Measurements from ENCODE around the gene THY1.
A peak's percentile ranks its signal among the peaks of the same experiment; 100 is the strongest.
"Not testable (repeated sequence)": the region's sequence is repeated elsewhere in the genome, so short reads cannot be mapped to it uniquely, and the experiment has no call there.

THY1 gene

DNA sequence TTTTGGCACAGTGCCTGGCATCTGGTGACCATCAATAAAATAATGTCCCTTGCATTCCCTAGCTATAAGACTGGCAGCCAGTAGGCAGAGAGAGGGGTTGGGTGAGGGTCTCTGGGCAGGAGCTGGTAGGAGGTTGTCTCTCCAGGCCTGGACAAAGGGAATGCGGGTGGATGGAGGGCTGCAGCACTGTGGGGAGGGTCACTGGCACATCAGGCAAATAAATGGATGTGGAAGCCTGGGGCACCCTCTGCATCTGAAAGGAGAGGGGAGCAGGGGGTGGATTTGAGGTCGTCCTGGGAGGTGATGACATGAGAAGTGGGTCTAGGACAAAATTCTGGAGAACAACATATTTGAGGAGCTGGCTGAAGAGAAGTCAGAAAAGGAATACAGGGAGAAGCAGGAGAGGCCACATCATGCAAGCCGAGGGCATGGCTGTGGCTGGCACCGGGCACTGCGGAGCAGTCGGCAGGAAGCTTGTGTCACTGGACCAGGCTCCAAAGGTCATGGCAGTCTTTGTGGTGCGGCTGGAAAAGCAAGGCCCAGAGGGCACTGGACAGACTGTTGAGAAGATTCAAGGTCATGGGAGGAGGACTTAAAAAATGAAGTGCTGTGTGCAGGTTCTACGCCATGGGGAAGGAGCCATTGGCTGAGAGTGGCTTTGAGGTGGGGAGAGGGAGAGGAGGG lies 36.5 kb upstream of the THY1 start:
- H3K9me2 ChIP-seq (replicated peaks; ENCODE audit: control insufficient read depth, low read length) = no peaks in the 10 kb centered on the region
- H3K4me3 ChIP-seq (ENCODE audit: low read length) = peak overlapping the region; percentile 58
- H3K27me3 ChIP-seq (ENCODE audit: control insufficient read depth, low read length) = no peaks in the 10 kb centered on the region
- H3K4me2 ChIP-seq (ENCODE audit: low read length) = peak overlapping the region; percentile 86
- no peaks in the 10 kb centered on the region for H4K20me1 ChIP-seq (ENCODE audit: control insufficient read depth, insufficient read depth, low read depth, low read length)
- H3K4me1 ChIP-seq (ENCODE audit: control insufficient read depth, low read length) = peaks cover 63% of the 10 kb centered on the region
- TF ChIP-seq, protein P1, sequence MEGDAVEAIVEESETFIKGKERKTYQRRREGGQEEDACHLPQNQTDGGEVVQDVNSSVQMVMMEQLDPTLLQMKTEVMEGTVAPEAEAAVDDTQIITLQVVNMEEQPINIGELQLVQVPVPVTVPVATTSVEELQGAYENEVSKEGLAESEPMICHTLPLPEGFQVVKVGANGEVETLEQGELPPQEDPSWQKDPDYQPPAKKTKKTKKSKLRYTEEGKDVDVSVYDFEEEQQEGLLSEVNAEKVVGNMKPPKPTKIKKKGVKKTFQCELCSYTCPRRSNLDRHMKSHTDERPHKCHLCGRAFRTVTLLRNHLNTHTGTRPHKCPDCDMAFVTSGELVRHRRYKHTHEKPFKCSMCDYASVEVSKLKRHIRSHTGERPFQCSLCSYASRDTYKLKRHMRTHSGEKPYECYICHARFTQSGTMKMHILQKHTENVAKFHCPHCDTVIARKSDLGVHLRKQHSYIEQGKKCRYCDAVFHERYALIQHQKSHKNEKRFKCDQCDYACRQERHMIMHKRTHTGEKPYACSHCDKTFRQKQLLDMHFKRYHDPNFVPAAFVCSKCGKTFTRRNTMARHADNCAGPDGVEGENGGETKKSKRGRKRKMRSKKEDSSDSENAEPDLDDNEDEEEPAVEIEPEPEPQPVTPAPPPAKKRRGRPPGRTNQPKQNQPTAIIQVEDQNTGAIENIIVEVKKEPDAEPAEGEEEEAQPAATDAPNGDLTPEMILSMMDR (IDR thresholded peaks at IDR 0.05; ENCODE audit: low read depth, low read length, poor library complexity, severe bottlenecking) = no peak
- no peak for TF ChIP-seq EZH2phosphoT487 (IDR thresholded peaks at IDR 0.05; ENCODE audit: borderline replicate concordance, low read length)
- H3K27ac ChIP-seq (ENCODE audit: low read depth, low read length) = peak overlapping the region; percentile 80
- 0 out of 2 replicates have a peak, but pooled peaks cover 5% of the 10 kb centered on the region for H3F3A ChIP-seq (ENCODE audit: control insufficient read depth, insufficient read depth)
- no peaks in the 10 kb centered on the region for H3K36me3 ChIP-seq (ENCODE audit: control insufficient read depth, low read length)
- H3K9me3 ChIP-seq (ENCODE audit: control insufficient read depth, insufficient read depth, low read length) = peaks cover under 1% of the 10 kb centered on the region; the same call in 1 of the 2 replicates
- H3K79me2 ChIP-seq (ENCODE audit: control insufficient read depth, low read length) = no peaks in the 10 kb centered on the region

DNA sequence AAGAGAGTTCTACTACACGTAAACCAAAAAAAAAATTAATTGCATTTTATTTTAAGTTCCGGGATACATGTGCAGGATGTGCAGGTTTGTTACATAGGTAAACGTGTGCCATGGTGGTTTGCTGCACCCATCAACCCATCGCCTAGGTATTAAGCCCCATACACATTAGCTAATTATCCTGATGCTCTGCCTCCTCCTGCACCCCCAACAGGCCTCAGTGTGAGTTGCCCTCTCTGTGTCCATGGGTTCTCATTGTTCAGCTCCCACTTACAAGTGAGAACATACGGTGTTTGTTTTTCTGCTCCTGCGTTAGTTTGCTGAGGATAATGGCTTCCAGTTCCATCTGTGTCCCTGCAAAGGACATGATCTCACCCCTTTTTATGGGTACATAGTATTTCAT lies 32.7 kb upstream of the THY1 start:
- not testable (repeated sequence) for H3K27ac ChIP-seq (ENCODE audit: low read depth, low read length); H3K36me3 ChIP-seq (ENCODE audit: control insufficient read depth, low read length); H3K9me3 ChIP-seq (ENCODE audit: control insufficient read depth, insufficient read depth, low read length); H3K4me2 ChIP-seq (ENCODE audit: low read length); H4K20me1 ChIP-seq (ENCODE audit: control insufficient read depth, insufficient read depth, low read depth, low read length); H3K9me2 ChIP-seq (replicated peaks; ENCODE audit: control insufficient read depth, low read length); H3K4me3 ChIP-seq (ENCODE audit: low read length); H3K27me3 ChIP-seq (ENCODE audit: control insufficient read depth, low read length); H3K79me2 ChIP-seq (ENCODE audit: control insufficient read depth, low read length); H3F3A ChIP-seq (ENCODE audit: control insufficient read depth, insufficient read depth)
- peaks cover 60% of the 10 kb centered on the region for H3K4me1 ChIP-seq (ENCODE audit: control insufficient read depth, low read length)

DNA sequence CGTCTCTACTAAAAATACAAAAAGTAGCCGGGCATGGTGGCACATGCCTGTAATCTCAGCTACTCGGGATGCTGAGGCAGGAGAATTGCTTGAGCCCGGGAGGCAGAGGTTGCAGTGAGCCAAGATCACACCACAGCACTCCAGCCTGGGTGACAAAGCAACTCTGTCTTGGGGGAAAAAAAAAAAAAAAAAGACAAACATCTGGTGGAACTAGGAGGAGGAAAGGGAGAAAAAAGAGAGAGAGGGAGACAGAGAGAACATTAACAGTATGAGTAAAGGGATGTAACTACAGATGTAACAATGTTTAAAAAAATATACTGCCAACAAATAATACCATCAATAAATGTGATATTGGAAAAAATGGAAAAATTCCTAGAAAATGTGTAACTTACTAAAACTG lies 32.3 kb upstream of the THY1 start:
- not testable (repeated sequence) for H3K79me2 ChIP-seq (ENCODE audit: control insufficient read depth, low read length); H3F3A ChIP-seq (ENCODE audit: control insufficient read depth, insufficient read depth); H4K20me1 ChIP-seq (ENCODE audit: control insufficient read depth, insufficient read depth, low read depth, low read length); H3K4me2 ChIP-seq (ENCODE audit: low read length); H3K27ac ChIP-seq (ENCODE audit: low read depth, low read length); H3K4me3 ChIP-seq (ENCODE audit: low read length); H3K36me3 ChIP-seq (ENCODE audit: control insufficient read depth, low read length); H3K27me3 ChIP-seq (ENCODE audit: control insufficient read depth, low read length); H3K9me2 ChIP-seq (replicated peaks; ENCODE audit: control insufficient read depth, low read length); H3K9me3 ChIP-seq (ENCODE audit: control insufficient read depth, insufficient read depth, low read length)
- H3K4me1 ChIP-seq (ENCODE audit: control insufficient read depth, low read length) = peaks cover 60% of the 10 kb centered on the region

DNA sequence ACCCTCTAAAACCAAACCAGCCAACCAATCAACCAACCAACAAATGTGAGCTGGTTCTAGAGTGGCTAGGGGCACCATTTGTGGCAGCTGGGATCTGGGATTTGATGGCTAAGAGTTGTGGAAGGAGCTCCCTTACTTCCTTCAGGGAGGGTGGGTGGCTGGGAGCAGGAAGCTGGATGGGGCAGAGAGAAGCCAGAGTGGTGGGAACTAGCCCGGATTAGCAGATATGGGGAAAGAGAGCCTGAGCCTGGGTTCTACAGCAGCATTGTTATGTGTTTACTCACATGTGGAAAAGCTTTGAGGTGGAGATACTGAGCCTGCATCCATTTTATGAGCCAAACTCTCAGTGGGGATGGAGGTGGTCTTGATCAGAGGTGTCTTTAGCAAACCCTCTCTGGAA lies 30.9 kb upstream of the THY1 start:
- Histone ChIP-seq H3K27me3 (ENCODE audit: control insufficient read depth, low read length) (no peaks in the 10 kb centered on the region), H3K9me2 (replicated peaks; ENCODE audit: control insufficient read depth, low read length) (no peaks in the 10 kb centered on the region), H3K4me3 (ENCODE audit: low read length) (no peak overlapping the region), H3K36me3 (ENCODE audit: control insufficient read depth, low read length) (no peaks in the 10 kb centered on the region), H4K20me1 (ENCODE audit: control insufficient read depth, insufficient read depth, low read depth, low read length) (no peaks in the 10 kb centered on the region), H3K9me3 (ENCODE audit: control insufficient read depth, insufficient read depth, low read length) (no peaks in the 10 kb centered on the region), H3F3A (ENCODE audit: control insufficient read depth, insufficient read depth) (peaks cover 5% of the 10 kb centered on the region; the same call in 1 of the 2 replicates), H3K4me1 (ENCODE audit: control insufficient read depth, low read length) (peaks cover 60% of the 10 kb centered on the region), H3K4me2 (ENCODE audit: low read length) (no peak overlapping the region), H3K27ac (ENCODE audit: low read depth, low read length) (no peak overlapping the region), H3K79me2 (ENCODE audit: control insufficient read depth, low read length) (no peaks in the 10 kb centered on the region)
- no peak for TF ChIP-seq EZH2phosphoT487 (IDR thresholded peaks at IDR 0.05; ENCODE audit: borderline replicate concordance, low read length)
- TF ChIP-seq, protein P1 (IDR thresholded peaks at IDR 0.05; ENCODE audit: low read depth, low read length, poor library complexity, severe bottlenecking) = no peak

Measured in DOHH2 (cell line).